T-helper 2 cell (primary cell): Measurements from ENCODE around the gene DNAJC30.

Experiments used
- DNase-seq, 5 experiments: peaks; one replicate each; pipeline versions ENCODE4 v3.0.0 to v3.0.0-alpha.2; 2012 to 2022

Gene DNAJC30

DNA sequence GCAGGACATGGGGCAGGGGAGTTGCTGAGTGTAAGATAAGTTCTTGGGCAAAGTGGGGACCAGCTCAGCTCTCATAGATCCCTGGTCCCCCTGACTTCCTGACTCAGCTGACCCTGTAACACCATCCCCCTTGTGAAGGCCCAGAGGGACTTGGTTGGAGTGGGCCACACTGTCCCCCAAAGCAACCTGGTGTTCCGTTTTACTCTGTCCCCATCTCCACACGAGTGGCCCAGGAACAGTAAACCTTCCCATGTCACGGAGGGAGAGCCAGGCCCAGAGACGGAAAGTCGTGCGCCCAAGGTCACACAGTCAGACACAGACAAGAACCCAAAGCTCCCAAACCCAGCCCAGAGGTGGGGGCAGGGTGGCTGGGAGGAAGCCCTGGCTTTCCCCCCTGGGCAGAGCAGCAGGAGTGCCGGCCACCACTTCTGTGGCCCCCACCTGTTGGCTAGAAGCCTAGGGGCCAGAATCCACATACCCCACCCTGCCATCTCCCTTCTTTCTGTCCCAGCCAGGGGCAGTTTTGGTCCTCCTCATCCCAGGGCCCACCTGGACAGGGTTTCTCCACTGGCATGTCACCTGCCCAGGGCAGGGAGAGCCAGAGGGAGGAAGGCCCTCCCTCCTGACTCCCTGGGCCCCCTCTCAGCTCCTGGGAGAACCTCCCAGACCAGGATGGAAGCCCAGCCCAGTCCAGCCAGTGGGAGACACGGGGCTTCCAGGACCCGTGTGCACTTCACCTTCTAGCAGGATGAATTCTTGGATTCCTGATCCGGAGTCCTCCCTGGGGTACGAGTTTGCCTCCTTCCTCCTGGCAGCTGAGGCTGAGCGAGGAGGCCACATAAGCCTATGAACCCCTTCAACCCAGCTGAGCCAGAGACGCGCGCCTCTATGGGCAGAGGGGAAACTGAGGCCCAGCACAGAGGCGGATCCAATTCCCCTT lies 36.2 kb downstream of the DNAJC30 start:
- DNase-seq: no peak

DNA sequence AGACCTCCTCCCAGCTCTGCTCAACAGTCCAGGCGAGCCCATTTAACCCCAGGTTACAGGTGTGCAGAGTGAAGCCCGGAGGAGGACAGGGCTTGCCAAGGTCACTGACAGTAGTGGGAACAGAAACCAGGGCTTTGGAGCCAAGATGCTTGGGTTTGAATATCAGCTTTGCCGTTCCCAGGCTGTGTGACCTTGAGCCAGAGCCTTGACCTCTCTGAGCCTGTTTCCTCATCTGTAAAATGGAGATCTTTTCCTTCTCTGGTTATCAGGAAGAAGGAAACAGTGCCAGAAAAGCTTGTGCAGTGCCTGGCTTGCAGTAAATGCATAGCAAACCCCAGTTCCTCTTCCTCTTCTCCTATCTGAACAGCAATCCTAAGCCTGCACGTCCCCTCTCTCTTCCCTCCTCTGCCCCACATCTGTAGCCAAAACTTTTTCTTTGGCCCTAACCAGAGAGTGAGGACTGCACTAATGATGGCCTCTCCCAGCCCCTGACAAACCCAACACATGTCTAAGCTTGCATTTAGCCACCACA lies 37.5 kb downstream of the DNAJC30 start:
- DNase-seq: no peak

- no peak for DNase-seq
Measured at GRCh38 chr7:73644688-73645286, 38.5 kb downstream of the DNAJC30 start.

- no peak for DNase-seq
Measured at GRCh38 chr7:73642834-73643233, 40.4 kb downstream of the DNAJC30 start.

DNA sequence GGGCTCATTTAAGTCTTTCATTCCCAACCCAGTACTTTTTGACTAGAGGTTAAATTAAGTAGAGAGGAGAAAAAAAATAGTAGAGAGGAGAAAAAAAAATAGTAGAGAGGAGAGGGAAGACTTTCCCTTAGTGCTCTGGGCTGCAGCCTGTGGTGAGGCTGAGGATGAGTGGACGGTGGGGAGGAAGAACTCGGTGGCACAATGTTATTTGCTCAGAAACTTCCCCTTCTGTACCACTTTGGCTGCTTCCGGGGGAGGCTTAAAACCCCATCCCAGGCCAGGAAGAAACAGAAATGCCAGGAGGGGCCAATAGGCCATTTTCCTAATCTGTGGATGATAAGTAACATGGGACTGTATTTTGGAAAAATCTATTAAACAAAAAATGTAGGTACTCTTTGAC lies 44.3 kb downstream of the DNAJC30 start:
- DNase-seq: no peak

GRCh38 chr7:73635428-73636200 lies 47.6 kb downstream of the DNAJC30 start:
- DNase-seq: no peak

- DNase-seq: no peak
Measured at GRCh38 chr7:73633844-73634243, 49.4 kb downstream of the DNAJC30 start.

DNA sequence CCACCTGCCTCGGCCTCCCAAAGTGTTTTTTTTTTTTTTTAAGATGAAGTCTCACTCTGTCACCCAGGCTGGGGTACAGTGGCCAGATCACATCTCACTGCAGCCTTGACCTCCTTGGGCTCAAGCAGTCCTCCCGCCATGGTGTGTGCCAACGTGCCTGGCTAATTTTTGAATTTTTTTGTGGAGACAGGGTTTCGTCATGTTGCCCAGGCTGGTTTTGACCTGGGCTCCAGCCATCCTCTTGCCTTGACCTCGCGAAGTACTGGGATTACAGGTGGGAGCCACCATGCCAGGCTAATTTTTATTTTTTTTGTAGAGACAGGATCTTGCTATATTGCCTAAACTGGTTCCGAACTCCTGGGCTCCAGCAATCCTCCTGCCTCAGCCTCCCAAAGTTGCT lies 49.9 kb downstream of the DNAJC30 start:
- DNase-seq: no peak

- DNase-seq: no peak
Measured at GRCh38 chr7:73631558-73631957, 51.7 kb downstream of the DNAJC30 start.
